GM12878 (cell line): ENCODE measurements around the gene SLC10A2. TPM values are rescaled to one million over a fixed set of nuclear protein-coding genes. Genes with fewer than 3 reads are reported as not detected.

ENCODE experiments used
- ATAC-seq: fragments of 200-7000 bp; cut with Tn5 transposase; 3 replicates; pipeline ENCODE4 v1.9.1; 2020; ENCODE audit warnings: mild to moderate bottlenecking, moderate library complexity
- BruUV-seq: library from RNA; stranded (reverse); fragments of 400-500 nt; replicated peaks from 2 replicates; lab custom pipeline; 2021; lab: Mats Ljungman, UMichigan
- CTCF ChIA-PET: fragments of 300-600 bp; sonication (Branson Sonifier 250); formaldehyde crosslinking; extraction: SDS; loops from one replicate; lab custom pipeline; 2021; ENCODE audit warnings: inconsistent platforms; lab: Yijun Ruan, JAX
- POLR2A ChIA-PET: fragments of 350-600 bp; formaldehyde crosslinking; extraction: SDS; loops from one replicate; lab custom pipeline; 2021; ENCODE audit warnings: inconsistent platforms; lab: Charles Lee
- RAD21 ChIA-PET: fragments of 300-600 bp; sonication (Branson Sonifier 250); formaldehyde crosslinking; loops from one replicate; lab custom pipeline; 2023; ENCODE audit warnings: antibody characterized with exemption; ENCODE audit not compliant: unreplicated experiment; lab: Charles Lee
- SMC1A ChIA-PET: fragments of 300-600 bp; sonication (Branson Sonifier 250); formaldehyde crosslinking; loops from one replicate; lab custom pipeline; 2023; ENCODE audit not compliant: unreplicated experiment, uncharacterized antibody; lab: Charles Lee
- DNase-seq: peaks from one replicate; pipeline ENCODE4 v3.0.0-alpha.2; 2011; ENCODE audit warnings: low read depth, low spot score
- FAIRE-seq: peaks from 3 replicates; lab custom pipeline; 2011; peaks lifted over from hg19 to GRCh38; lab: Jason Lieb, UNC
- H2AFZ ChIP-seq: 2 replicates; pipeline ENCODE4 v1.6.0; 2011; ENCODE audit warnings: low read depth, low read length, control low read depth; ENCODE audit not compliant: control insufficient read depth
- H3K27ac ChIP-seq: 2 replicates; pipeline ENCODE4 v1.5.1; 2011; ENCODE audit warnings: control low read depth; ENCODE audit not compliant: control insufficient read depth, insufficient read depth
- H3K27me3 ChIP-seq, 2 experiments: replicated peaks in 1 of 2; 2 replicates each; pipeline versions ENCODE4 v1.6.0 to v1.6.1; 2011; ENCODE audit warnings: low read length in 1 of 2; ENCODE audit not compliant: control insufficient read depth in 2 of 2, insufficient read depth in 2 of 2
- H3K36me3 ChIP-seq, 2 experiments: 2 replicates each; pipeline ENCODE4 v1.5.1; 2011; ENCODE audit warnings: low read length in 1 of 2; ENCODE audit not compliant: control insufficient read depth in 2 of 2, insufficient read depth in 2 of 2
- H3K4me1 ChIP-seq: 2 replicates; pipeline ENCODE4 v1.6.1; 2011; ENCODE audit warnings: mild to moderate bottlenecking, low read length, moderate library complexity, mixed read lengths; ENCODE audit not compliant: control insufficient read depth, insufficient read depth
- H3K4me2 ChIP-seq: 2 replicates; pipeline ENCODE4 v1.6.0; 2011; ENCODE audit warnings: control low read depth; ENCODE audit not compliant: control insufficient read depth, insufficient read depth
- H3K4me3 ChIP-seq: fragments of 200-600 bp; sonication (generic); 2 replicates; pipeline ENCODE4 v1.5.1; 2016
- H3K79me2 ChIP-seq: 2 replicates; pipeline ENCODE4 v1.6.0; 2011; ENCODE audit warnings: low read length; ENCODE audit not compliant: control insufficient read depth, insufficient read depth
- H3K9ac ChIP-seq: 2 replicates; pipeline ENCODE4 v1.8.0; 2011; ENCODE audit warnings: low read length, control low read depth, mixed read lengths; ENCODE audit not compliant: control insufficient read depth, insufficient read depth
- H3K9me3 ChIP-seq: replicated peaks from 3 replicates; pipeline ENCODE4 v1.5.1; 2011; ENCODE audit warnings: mild to moderate bottlenecking, low read length; ENCODE audit not compliant: control insufficient read depth, insufficient read depth
- H4K20me1 ChIP-seq: 2 replicates; pipeline ENCODE4 v1.6.0; 2011; ENCODE audit not compliant: control insufficient read depth, insufficient read depth
- ESRRA ChIP-seq: IDR thresholded peaks from 2 replicates; pipeline ENCODE4 v1.6.1; 2012; ENCODE audit warnings: mild to moderate bottlenecking, low read length, improper control_type of control experiment
- NFYB ChIP-seq: IDR thresholded peaks from 2 replicates; pipeline ENCODE4 v1.6.1; 2011; ENCODE audit warnings: low read depth, mild to moderate bottlenecking, low read length, improper control_type of control experiment, moderate library complexity; ENCODE audit not compliant: insufficient read depth
- NR2F1 ChIP-seq: fragments of 450-650 bp; conservative IDR thresholded peaks from 2 replicates; pipeline ENCODE4 v1.6.1; 2017; ENCODE audit warnings: mild to moderate bottlenecking
- POLR2AphosphoS5 ChIP-seq: IDR thresholded peaks from 2 replicates; pipeline ENCODE4 v1.6.1; 2011; ENCODE audit warnings: mild to moderate bottlenecking, low read length, inconsistent platforms
- TCF7 ChIP-seq: IDR thresholded peaks from 2 replicates; pipeline ENCODE4 v1.6.1; 2014; ENCODE audit warnings: antibody characterized with exemption, borderline replicate concordance
- WGBS: methylation state at CpG from one replicate; pipeline ENCODE4 v1.1.6; 2016; ENCODE audit warnings: low lambda C conversion rate; ENCODE audit not compliant: insufficient replicate concordance, insufficient coverage; ENCODE audit errors: missing lambda C conversion rate; 5-methylcytosine and 5-hydroxymethylcytosine counted together
- in situ Hi-C: fragments of 300-500 bp; cut with MboI; formaldehyde crosslinking; loops from 9 replicates; pipeline ENCODE4 v1.14.3; 2018; ENCODE audit warnings: mixed read lengths
- intact Hi-C: fragments of 100-400 bp; cut with micrococcal nuclease; formaldehyde crosslinking; loops from one replicate; pipeline ENCODE4 v1.14.2; 2022; ENCODE audit not compliant: unreplicated experiment
- polyA plus RNA-seq, 11 experiments: library from polyadenylated mRNA; depleted of rRNA in 4 of 11; unstranded in 6 of 11; stranded (reverse) in 5 of 11; fragments of >200 nt; fragmentation: Nextera tagmentation in 4 of 11; fragmentation: Illumina TruSeq in 1 of 11; extraction: Ambion mirVana in 4 of 11; extraction: Trizol in 1 of 11; gene quantifications; 1 replicate in 1 of 11; 2 replicates in 10 of 11; pipeline versions ENCODE4 v1.2.1 to v1.2.3, GENCODE V29; 2011 to 2016; ENCODE audit warnings: inconsistent platforms in 2 of 11, missing spikeins in 2 of 11, low read depth in 1 of 11
- total RNA-seq, 4 experiments: library from RNA; depleted of rRNA in 3 of 4; stranded (reverse); fragments of >200 nt in 3 of 4; fragmentation: Illumina TruSeq in 1 of 4; extraction: Trizol in 1 of 4; gene quantifications; 2 replicates each; pipeline versions ENCODE4 v1.2.1 to v1.2.3, GENCODE V29; 2013 to 2021
- TF ChIP-seq, protein P1 (sequence below): IDR thresholded peaks from 2 replicates; pipeline ENCODE4 v1.6.1; 2012; ENCODE audit warnings: mild to moderate bottlenecking, low read depth, low read length

SLC10A2 gene
- total and polyA plus RNA-seq, 10 of the 15 experiments (the other 5 are each of a cell fraction or from before 2014, with no cell fraction given), result 0.01 to 0.04 (median 0.02) TPM; not detected in 7

DNA sequence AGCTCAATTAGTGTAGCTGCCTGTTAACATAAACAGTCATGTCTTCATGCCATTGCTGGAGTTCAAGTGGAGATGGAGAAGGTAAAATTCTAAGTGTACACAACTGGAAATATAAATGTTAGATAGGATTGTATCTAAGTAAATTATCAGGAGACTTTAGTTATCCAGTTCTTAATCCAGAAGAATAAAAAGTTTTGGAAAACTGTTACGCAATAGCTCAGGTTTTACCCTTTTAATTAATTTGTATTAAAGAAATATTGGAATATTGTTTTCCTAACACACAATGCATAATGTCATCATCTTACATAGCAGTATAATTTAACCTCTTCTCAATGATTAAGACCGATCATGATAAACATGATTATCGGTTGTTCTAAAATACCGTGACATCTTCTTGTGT lies 2.8 kb downstream of the SLC10A2 start:
- H3K9me3 ChIP-seq, result no peaks in the 10 kb centered on the region; the same call in 2 of the 3 replicates
- no peak overlapping the region for H3K9ac ChIP-seq
- H3K79me2 ChIP-seq, result no peaks in the 10 kb centered on the region
- no peak overlapping the region for H3K4me3 ChIP-seq
- no peak for FAIRE-seq
- no peak overlapping the region for H3K4me2 ChIP-seq
- ChIA-PET CTCF (interaction anchor here (0.9 to 1.5 kb wide), 4 partner anchors 17 to 97 kb away, joined by 3 read pairs; no protein-coding TSS in a partner anchor), SMC1A (interaction anchor here (0.5 to 2.0 kb wide), 6 partner anchors 13 to 255 kb away, joined by 3 to 4 read pairs (median 3); no protein-coding TSS in a partner anchor), POLR2A (no interaction called here), RAD21 (interaction anchor here (1.0 kb wide), 1 partner anchor 108 kb away, joined by 3 read pairs; no protein-coding TSS in a partner anchor)
- intact Hi-C loops (loop anchor here (10.0 kb wide), 1 partner anchor 129 kb away; no protein-coding TSS in a partner anchor), in situ Hi-C loops (no loop called here)
- H3K27me3 ChIP-seq, result no peaks in the 10 kb centered on the region
- no TSS peak for BruUV-seq
- H3K4me1 ChIP-seq, result peaks cover 7% of the 10 kb centered on the region
- TF ChIP-seq POLR2AphosphoS5 (no peak), NR2F1 (no peak), TCF7 (no peak)
- no peak overlapping the region for H3K27ac ChIP-seq
- DNase-seq, result no peak
- 85% methylated on average over 4 of the region's 4 CpGs for WGBS
- ATAC-seq, result no peak
- no peak overlapping the region for H2AFZ ChIP-seq
- no peaks in the 10 kb centered on the region for H4K20me1 ChIP-seq
- no peaks in the 10 kb centered on the region for H3K36me3 ChIP-seq

GRCh38 chr13:103062079-103062478 lies 4.1 kb downstream of the SLC10A2 start:
- Histone ChIP-seq H3K4me1 (no peaks in the 10 kb centered on the region), H3K4me2 (no peak overlapping the region), H3K36me3 (no peaks in the 10 kb centered on the region)
- DNase-seq, result no peak
- POLR2A ChIA-PET, result no interaction called here
- TF ChIP-seq, protein P1, sequence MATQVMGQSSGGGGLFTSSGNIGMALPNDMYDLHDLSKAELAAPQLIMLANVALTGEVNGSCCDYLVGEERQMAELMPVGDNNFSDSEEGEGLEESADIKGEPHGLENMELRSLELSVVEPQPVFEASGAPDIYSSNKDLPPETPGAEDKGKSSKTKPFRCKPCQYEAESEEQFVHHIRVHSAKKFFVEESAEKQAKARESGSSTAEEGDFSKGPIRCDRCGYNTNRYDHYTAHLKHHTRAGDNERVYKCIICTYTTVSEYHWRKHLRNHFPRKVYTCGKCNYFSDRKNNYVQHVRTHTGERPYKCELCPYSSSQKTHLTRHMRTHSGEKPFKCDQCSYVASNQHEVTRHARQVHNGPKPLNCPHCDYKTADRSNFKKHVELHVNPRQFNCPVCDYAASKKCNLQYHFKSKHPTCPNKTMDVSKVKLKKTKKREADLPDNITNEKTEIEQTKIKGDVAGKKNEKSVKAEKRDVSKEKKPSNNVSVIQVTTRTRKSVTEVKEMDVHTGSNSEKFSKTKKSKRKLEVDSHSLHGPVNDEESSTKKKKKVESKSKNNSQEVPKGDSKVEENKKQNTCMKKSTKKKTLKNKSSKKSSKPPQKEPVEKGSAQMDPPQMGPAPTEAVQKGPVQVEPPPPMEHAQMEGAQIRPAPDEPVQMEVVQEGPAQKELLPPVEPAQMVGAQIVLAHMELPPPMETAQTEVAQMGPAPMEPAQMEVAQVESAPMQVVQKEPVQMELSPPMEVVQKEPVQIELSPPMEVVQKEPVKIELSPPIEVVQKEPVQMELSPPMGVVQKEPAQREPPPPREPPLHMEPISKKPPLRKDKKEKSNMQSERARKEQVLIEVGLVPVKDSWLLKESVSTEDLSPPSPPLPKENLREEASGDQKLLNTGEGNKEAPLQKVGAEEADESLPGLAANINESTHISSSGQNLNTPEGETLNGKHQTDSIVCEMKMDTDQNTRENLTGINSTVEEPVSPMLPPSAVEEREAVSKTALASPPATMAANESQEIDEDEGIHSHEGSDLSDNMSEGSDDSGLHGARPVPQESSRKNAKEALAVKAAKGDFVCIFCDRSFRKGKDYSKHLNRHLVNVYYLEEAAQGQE, result no peak
- no peak for TF ChIP-seq NFYB
- TF ChIP-seq ESRRA, result peak; percentile 23; the same call in 1 of the 2 replicates
- TF ChIP-seq, all 136 proteins: peak for 1
- ChIA-PET RAD21 (interaction anchor here (0.7 kb wide), 1 partner anchor 68 kb away, joined by 3 read pairs; no protein-coding TSS in a partner anchor), SMC1A (interaction anchor here (0.7 to 1.9 kb wide), 4 partner anchors 12 to 83 kb away, joined by 3 to 5 read pairs (median 3); no protein-coding TSS in a partner anchor), CTCF (interaction anchor here (0.6 to 0.9 kb wide), 3 partner anchors 13 to 130 kb away, joined by 3 read pairs; no protein-coding TSS in a partner anchor)
- Histone ChIP-seq H3K4me3 (no peak overlapping the region), H3K79me2 (no peaks in the 10 kb centered on the region), H4K20me1 (no peaks in the 10 kb centered on the region), H3K9ac (no peak overlapping the region), H2AFZ (no peak overlapping the region), H3K27me3 (no peaks in the 10 kb centered on the region), H3K9me3 (peaks cover 5% of the 10 kb centered on the region; the same call in 2 of the 3 replicates), H3K27ac (no peak overlapping the region)
- ATAC-seq (no peak), FAIRE-seq (no peak)
- BruUV-seq, result no TSS peak
- intact Hi-C loops (loop anchor here (10.0 kb wide), 1 partner anchor 127 kb away; no protein-coding TSS in a partner anchor), in situ Hi-C loops (no loop called here)
- WGBS, result 67% methylated on average over 2 of the region's 2 CpGs
